ENCODE results near the gene CNNM2.
A peak's percentile ranks its signal among the peaks of the same experiment; 100 is the strongest.
"Not testable (repeated sequence)": the region's sequence is repeated elsewhere in the genome, so short reads cannot be mapped to it uniquely, and the experiment has no call there.

Gene CNNM2

GRCh38 chr10:103111031-103111917, 193.2 kb downstream of the CNNM2 start:
- no peak for DNase-seq

DNA sequence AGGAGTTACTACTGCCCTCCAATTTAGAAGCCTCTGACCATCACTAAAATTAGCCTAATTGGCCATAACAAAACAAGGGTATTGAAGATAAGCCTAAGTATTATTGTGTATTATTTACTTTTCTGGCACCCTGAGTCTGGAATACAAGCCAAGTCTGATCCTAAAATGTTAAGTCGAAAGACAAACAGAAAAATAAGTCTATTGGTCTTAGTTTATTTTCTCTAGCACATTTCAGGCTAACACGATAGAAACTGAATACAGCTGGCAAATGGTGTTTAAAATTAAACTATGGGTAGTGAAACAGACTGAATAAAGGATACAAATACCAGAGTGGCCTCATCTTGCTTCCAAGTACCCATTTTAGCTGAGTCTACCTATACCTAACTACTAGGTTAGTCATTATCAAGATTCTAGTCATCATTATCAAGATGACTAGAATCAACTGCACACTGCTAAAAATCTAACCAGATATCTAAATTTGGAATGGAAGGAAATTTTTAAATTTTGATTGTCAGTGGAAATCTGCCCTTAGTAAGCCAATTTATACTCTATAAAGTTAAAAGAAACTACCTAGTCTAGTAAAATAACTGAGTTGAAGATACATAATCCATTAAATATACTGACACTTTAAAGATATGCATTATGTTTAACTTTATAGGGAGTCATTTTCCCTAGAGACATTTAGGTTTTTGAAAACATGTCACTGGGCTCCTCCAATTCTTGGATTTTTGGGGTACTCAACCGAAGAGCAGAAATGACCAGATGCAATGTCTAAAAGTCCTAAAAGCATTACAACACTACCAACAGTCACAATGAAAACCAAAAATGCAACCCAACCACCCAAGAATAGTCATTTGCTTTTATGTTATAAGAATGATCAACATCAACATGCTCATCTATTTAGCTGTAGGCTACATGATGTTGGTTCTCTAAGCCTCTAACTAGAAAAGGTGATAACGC, 194.1 kb downstream of the CNNM2 start:
- peak; percentile 49 for DNase-seq

DNA sequence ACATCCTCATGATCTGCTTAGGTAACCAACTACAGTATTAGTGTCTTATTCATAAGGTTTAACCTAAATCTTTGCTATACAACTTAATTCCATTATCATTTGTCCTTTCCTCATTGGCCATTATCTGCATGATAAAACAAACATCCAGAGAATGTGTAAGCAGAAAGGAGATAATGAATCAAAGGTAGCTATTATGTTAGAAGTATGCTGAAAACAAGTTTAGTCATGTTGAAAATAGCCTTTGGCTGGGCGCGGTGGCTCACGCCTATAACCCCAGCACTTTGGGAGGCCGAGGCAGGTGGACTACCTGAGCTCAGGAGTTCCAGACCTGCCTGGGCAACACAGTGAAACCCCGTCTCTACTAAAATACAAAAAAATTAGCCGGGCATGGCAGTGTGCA, 196.8 kb downstream of the CNNM2 start:
- no peak for DNase-seq

DNA sequence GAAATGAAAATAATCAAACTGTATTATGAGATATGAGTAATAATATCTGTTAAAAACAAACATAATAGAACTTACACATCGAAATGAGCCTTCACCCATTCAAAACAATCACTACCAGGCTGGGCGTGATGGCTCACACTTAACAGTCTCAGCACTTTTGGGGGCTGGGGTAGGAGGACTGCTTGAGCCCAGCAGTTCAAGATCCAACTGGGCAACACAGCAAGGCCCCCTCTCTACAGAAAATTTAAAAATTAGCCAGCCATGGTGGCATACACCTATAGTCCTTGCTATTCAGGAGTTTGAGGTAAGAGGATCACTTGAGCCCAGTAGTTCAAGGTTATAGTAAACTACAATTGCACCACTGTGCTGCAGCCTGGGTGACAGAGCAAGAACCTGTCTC, 199.2 kb downstream of the CNNM2 start:
- no peak for DNase-seq

DNA sequence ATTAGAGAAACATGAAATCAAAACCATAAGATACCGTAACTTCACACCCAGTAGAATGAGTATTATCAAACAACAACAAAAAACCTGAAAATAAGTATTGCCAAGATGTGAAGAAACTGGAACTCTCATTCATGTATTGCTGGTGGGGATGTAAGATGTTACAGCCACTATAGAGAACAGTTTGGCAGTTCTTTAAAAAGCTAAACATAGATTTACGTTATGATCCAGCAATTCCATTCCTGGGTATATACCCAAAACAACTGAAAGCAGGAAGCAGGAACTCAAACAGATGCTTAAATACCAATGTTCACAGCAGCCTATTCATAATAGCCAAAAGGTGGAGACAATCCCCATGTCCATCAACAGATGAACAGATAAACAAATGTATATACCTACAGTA, 202.5 kb downstream of the CNNM2 start:
- no peak for DNase-seq

GRCh38 chr10:103120977-103121735, 203.1 kb downstream of the CNNM2 start:
- no peak for DNase-seq

DNA sequence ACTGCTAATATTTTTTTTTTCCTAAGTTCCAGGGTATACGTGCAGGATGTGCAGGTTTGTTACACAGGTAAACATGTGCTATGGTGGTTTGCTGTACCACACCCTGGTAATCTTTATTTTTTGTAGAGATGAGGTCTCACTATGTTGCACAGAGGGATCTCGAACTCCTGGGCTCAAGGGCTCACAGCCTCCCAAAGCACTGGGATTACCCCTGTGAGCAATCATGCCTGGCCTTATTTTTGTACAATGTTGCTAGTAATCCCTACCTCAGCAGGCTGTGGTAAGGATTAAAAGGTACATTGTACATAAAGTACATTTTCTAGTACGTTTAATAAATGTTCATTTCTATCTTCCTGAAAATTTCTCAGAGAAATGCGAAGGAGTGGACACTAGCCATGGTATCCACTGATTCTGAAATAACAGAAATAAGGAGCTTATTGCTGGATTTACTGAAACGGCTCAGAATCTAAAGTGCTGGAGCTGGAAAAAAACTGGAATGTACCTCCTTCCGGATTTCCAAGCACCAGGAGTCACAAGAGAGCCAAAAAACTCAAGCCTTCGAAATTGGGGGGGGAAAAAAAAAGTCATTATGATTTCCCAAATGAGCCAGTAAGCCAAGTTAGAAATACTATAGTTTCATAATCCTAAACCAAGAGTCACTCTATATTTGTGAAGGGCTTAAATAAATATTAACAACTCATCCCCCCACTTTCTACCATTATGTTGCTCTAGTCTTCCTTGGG, 205.4 kb downstream of the CNNM2 start:
- DNase-seq: no peak

- peak; percentile 21 for DNase-seq
These were observed 206.5 kb downstream of the CNNM2 start for GRCh38 chr10:103124420-103125096.

DNA sequence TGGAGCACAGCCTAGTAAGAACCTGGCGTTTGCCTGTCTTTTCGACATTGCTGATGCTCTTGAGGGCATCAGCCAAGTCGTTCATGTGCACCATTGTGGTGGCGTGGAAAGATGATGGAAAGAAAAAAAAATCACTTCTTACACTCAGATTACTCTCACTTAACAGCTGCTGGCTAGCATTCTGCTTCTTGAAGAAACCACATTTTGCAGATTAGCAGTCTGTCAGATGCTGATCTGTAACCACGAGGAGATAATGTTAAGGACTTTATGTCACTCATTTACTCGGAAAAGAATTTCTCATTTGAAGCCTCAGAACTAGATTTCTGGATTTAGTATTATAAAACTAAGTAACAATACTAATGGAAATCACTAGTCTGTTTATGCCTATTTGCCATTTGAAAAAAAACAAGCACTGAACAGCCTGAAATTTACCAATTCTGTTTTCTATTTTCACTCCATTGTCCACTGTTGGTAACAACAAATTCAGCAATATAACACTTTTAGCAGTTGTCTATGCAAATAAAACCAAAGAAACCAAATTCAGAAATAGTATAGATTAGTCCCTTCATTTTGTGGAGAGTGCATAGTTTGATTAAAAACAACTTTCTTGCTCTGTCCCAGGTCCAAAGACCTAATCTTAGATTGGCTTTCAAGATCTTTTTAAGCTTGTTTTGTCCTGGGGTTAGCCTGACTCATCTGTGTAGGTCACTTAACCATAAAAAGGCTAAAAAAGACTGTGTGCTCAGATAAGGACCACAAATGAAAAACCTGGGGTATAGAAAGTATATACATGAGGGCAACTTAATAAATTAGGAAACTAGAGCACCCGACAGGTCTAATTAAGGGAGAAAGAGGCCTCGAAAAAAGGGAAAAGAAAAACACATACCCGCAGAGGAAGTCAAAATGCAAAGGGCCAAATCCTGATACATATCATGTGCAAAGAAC, 207.5 kb downstream of the CNNM2 start:
- peak; percentile 16 for DNase-seq

DNA sequence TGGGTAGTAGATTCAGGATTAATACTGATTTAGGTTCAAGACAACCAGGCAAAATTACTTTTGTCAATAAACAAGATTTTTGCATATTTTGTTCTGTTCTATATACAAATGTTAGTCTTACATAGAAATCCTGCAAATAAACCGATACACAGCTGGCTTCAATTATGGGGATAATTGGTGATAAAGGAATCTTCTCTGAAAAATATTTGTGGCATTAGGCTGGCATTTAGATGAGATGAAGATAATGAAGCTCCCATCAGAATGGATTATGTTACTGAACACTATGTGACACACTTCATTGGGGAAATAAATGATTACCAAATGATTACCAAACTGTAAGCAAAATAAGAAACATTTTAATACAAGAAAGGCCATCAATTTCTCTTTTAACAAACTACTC, 209.1 kb downstream of the CNNM2 start:
- DNase-seq: no peak

DNA sequence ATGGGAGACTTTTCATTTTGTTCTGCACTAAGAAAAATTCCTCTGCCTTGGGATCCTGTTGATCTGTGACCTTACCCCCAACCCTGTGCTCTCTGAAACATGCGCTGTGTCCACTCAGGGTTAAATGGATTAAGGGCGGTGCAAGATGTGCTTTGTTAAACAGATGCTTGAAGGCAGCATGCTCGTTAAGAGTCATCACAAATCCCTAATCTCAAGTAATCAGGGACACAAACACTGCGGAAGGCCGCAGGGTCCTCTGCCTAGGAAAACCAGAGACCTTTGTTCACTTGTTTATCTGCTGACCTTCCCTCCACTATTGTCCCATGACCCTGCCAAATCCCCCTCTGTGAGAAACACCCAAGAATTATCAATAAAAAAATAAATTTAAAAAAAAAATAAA, 212.1 kb downstream of the CNNM2 start:
- not testable (repeated sequence) for DNase-seq

GRCh38 chr10:103130910-103131309, 212.8 kb downstream of the CNNM2 start:
- DNase-seq: no peak

DNA sequence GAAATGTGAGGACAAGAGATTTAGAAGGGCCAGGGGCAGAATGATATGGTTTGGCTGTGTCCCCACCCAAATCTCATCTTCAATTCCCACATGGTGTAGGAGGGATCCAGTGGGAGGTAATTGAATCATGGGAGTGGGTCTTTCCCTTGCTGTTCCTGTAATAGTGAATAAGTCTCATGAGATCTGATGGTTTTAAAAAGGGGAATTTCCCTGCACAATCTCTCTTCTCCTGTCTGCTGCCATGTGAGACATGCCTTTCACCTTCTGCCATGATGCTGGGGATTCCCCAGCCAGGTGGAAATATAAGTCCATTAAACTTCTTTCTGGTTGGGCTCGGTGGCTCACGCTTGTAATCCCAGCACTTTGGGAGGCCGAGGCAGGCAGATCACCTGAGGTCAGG, 217.1 kb downstream of the CNNM2 start:
- DNase-seq: not testable (repeated sequence)

DNA sequence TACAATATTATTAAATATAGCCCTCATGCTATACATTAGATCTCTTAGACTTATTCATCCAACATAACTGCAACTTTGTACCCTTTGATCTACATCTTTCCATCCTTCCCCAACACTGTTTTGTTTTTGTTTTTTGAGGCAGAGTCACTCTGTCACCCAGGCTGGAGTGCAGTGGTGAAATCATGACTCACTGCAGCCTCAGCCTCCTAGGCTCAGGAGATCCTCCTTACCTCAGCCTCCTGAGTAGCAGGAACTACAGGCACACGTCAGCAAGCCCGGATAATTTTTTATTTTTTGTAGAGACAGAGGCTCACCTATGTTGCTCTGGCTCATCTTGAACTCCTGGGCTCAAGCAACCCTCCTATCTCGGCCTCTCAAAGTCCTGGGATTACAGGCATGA, 221.7 kb downstream of the CNNM2 start:
- DNase-seq: no peak
